ENCODE data around the gene MEF2D.

The MEF2D gene

DNA sequence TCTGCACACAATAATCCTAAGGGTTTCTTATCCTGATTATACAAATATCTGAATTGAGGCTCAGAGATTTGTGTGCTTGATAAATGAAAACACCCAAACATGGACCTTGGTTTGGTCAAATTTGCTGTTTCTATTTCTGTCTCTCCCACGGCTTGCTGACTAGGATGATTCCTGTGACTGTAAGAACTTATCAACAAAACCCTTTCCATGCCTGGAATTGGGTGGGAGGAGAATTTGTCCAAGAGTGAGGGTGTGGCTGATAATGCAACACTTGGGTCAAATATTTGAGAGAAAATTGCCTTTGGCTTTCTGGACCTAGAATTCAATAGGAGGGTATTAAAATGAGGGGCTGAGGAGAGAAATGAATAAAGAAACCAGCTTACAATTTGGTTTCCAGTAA is 83.6 kb downstream of the MEF2D start:
- H3K4me3 Mint-ChIP-seq, result no peak overlapping the region

GRCh38 chr1:156414461-156415064 is 86.0 kb downstream of the MEF2D start:
- H3K9me3 Mint-ChIP-seq, result no peaks in the 10 kb centered on the region
- H3K27ac Mint-ChIP-seq (ENCODE audit: low read depth), result no peak overlapping the region
- peaks cover 29% of the 10 kb centered on the region for H3K27me3 Mint-ChIP-seq
- H3K4me1 Mint-ChIP-seq, result peaks cover 12% of the 10 kb centered on the region
- peaks cover 3% of the 10 kb centered on the region for H3K36me3 Mint-ChIP-seq (ENCODE audit: insufficient read depth)
- no peak for DNase-seq (ENCODE audit: low spot score in 2 of 2)
- no peak overlapping the region for H3K4me3 Mint-ChIP-seq
- no peak for ATAC-seq (replicated peaks; ENCODE audit: extremely low read depth, poor library complexity, severe bottlenecking)

More for the DNA sequence above, 83.6 kb downstream of the MEF2D start:
- Mint-ChIP-seq H3K9me3 (no peaks in the 10 kb centered on the region), H3K27me3 (peaks cover 28% of the 10 kb centered on the region), H3K4me1 (peaks cover 32% of the 10 kb centered on the region), H3K27ac (ENCODE audit: low read depth) (no peak overlapping the region), H3K36me3 (ENCODE audit: insufficient read depth) (peaks cover 9% of the 10 kb centered on the region)
- DNase-seq (ENCODE audit: low spot score in 2 of 2) (no peak), ATAC-seq (replicated peaks; ENCODE audit: extremely low read depth, poor library complexity, severe bottlenecking) (no peak)

All from central memory CD8-positive, alpha-beta T cell (primary cell).